Prostate gland (tissue), 2 donors: ENCODE results near the gene SLC38A6.

Experiments
- CTCF ChIP-seq, 4 experiments: fragments of 200-600 bp in 2 of 4; fragments of 450-650 bp in 2 of 4; sonication (generic) in 2 of 4; IDR thresholded peaks; 1 replicate in 3 of 4; 2 replicates in 1 of 4; pipeline ENCODE4 v1.5.1; 2016 to 2019; ENCODE audit warnings: antibody characterized with exemption in 4 of 4, mild to moderate bottlenecking in 2 of 4, moderate library complexity in 2 of 4
- POLR2A ChIP-seq: fragments of 450-650 bp; IDR thresholded peaks from one replicate; pipeline ENCODE4 v1.6.1; 2016; ENCODE audit warnings: antibody characterized with exemption, mild to moderate bottlenecking
- POLR2AphosphoS5 ChIP-seq: sonication (generic); formaldehyde crosslinking; IDR thresholded peaks from one replicate; pipeline ENCODE4 v1.6.1; 2017; ENCODE audit warnings: antibody characterized with exemption

- TF ChIP-seq CTCF (IDR thresholded peaks at IDR 0.05), result no peak
- no peak for TF ChIP-seq POLR2A
- TF ChIP-seq POLR2AphosphoS5, result no peak
Measured at GRCh38 chr14:61077951-61078720, 97.1 kb downstream of the SLC38A6 start.
